ENCODE measurements around the gene PPP1R3A.

PPP1R3A gene

DNA sequence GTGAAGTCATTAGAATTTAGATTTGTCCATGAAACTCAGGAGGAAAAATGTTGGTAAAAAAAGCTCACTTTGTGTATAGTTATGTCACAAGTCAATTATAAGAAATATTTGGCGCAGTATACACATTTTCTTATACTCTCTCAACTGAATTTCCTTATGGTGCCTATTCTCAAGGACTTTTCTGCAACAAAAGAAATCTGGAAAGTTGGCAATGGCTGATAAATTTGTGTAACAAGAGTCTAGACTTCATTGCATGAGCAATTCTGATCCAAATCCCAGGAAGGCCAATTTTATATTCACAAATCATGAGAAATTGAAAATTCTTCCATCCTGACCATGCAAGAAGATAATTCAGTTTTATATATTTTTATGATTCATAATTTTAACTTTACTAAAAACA, 35.7 kb downstream of the PPP1R3A start:
- no peak for DNase-seq (ENCODE audit: low spot score)

DNA sequence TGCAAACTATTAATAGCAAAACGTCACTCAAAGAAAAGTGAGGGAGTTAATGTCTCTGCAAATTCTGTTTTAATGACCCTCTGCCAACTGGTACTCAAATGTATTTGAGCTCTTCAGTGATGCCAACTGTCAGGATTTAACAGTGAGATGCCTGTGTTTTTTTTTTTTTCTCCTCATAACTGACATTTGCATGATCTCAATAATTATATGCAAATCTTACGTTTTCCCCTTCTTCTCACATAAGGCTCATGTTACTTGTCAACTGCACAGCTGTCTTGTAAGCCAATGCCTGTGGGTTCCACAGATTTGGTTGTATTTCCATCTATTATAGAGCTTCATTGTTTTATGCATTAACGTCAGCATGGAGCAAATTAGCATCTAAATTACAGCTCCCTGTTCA, 38.2 kb downstream of the PPP1R3A start:
- no peak for DNase-seq (ENCODE audit: low spot score)

DNA sequence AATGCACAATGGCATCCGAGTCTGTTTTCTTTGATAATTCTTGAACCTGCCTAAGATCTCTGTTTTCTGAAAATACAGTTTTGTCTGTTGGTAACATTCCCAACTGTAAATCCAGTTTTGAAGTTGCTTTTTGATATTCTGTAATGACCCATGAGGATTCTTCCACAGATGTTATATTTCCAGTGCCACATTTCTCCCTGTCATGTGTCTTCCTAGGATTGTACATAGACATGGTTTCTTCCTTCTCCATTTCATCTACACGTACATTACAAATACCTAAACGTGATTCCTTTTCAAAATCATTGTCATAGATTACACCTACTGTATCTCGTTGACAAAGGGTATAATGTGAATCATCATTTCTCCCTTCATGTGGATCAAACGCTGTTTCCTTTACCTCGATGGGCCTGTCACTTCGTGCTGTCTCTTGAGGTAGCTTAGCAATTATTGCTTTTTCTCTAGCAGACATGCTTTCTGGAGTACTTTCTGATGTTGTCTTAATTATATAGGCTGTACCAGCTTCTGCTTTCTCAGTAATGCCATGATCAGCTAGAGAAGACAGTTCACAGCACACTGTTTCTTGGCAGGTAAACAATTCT, 40.3 kb downstream of the PPP1R3A start:
- DNase-seq (ENCODE audit: low spot score) = no peak

DNA sequence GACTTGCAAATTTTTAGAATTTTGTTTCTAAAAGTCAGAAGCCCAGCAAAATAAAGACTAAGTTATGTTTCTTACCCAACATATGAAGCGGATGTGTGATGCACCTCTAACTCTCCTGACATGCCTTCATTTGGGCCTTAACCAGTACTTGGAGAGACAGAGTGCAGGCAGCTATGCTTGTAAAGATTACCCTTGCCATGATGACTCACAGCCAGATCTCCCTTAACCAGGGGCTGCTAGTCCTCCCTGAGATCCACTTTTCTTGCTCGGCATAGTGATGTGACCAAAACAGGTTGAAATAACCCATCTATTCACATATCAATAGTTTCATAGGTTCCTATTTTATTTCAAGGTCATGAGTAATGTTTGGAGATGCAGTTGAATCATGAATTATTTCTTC, 43.6 kb downstream of the PPP1R3A start:
- DNase-seq (ENCODE audit: low spot score) = no peak

DNA sequence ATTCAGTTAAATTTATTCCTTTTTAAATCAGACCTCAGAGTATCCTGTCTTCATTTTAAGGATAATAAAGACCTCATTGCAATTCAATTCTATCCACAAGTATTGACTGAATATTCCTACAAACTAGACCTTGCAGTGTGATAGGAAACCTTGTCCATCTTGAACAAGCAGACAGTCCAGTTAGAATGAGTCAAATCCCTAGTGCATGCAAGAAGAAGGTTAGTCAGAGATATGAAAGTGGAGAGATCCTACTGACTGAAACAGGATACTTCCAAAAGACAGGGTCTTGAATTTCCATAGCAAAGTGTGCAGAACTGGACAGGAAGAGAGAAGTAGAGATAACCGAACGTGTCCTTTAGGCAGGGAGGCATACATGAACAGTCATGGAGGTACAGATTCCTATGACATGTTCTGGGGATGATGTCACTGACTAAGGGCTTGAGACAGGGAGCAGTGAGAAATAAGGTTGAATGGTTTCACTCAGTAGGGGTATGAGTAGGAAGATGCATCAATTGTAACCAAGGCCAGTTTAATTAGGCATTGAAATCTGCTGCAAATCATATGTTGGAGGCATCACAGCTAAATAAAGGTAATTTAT, 45.2 kb downstream of the PPP1R3A start:
- DNase-seq (ENCODE audit: low spot score) = no peak

DNA sequence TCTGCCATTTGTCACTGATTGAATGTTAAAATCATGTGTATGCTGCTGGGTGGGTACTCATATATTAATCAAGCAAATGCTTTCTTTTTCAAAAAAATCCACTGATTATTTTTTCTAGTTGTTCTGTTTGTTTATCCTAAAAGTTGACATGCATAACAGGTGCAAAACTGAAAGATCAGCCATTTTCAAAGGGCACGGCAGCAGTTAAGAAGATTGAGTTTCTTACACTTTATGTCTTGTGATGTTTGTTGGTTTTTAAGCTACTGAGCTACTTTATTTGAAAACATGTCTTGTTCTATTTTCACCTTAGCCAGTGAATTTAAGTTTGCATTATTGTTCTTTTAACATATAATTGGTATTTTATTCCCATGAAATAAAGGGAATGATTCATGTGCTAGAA, 45.8 kb downstream of the PPP1R3A start:
- no peak for DNase-seq (ENCODE audit: low spot score)

DNA sequence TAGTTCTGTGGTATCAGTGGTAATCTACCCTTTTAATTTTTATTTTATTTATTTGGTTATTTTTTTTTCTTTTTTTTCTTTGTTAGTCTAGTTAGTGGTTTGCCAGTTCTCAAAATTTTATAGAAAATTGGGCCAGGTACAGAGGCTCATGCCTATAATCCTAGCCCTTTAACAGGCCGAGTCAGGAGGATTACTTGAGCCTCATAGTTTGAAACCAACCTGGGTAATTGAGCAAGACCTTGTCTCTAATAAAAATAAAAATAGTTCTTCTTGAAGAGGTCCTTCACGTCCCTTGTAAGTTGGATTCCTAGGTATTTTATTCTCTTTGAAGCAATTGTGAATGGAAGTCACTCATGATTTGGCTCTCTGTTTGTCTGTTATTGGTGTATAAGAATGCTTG, 51.5 kb downstream of the PPP1R3A start:
- no peak for DNase-seq (ENCODE audit: low spot score)

DNA sequence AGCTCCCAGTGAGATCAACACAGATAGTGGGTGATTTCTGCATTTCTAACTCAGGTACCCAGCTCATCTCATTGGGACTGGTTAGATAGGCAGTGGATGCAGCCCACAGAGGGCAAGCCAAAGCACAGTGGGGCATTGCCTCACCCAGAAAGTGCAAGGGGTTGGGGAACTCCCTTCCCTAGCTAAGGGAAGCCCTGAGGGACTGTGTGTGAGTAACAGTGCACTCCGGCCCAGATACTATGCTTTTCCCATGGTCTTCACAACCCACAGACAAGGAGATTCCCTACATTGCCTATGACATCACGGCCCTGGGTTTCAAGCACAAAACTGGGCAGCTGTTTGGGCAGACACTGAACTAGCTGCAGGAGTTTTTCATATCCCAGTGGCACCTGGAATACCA, 62.8 kb downstream of the PPP1R3A start:
- DNase-seq (ENCODE audit: low spot score) = no peak

DNA sequence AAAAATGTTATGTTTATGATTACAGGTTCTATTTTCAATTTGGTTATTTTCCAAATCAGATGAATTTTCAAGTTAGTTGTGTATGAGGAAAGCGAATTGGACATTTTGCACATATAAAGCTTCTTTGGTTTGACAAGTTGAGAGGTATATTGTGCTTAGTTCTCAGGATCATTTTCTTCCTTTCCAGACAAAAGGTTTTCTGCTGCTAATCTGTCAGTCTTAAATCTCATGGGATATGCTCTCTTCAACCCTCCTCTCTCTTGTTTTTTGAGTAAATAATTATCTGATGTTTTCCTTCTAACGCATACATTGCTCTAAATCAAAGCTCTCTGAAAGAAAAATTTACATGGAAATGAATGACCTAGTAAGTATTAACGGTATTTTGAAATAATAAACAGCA, 77.9 kb downstream of the PPP1R3A start:
- no peak for DNase-seq (ENCODE audit: low spot score)

DNA sequence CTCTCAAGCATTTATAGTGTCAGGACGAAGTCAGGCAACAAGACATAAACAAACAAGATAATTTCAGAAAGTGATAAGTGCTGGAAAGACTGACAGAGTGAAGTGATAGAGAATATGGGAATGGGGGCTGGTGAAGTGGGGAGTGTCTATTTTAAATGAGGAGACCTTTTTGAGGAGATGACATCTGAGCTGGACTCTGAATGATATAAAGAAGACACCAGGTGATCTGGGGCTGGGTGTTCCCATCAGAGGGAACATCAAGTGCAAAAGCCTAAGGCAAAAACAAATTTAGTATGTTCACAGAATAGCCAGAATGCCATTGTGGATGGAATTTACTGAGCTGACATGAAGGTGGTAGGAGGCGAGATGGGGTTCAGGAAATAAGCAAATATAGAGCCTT, 83.4 kb downstream of the PPP1R3A start:
- DNase-seq (ENCODE audit: low spot score) = no peak

DNA sequence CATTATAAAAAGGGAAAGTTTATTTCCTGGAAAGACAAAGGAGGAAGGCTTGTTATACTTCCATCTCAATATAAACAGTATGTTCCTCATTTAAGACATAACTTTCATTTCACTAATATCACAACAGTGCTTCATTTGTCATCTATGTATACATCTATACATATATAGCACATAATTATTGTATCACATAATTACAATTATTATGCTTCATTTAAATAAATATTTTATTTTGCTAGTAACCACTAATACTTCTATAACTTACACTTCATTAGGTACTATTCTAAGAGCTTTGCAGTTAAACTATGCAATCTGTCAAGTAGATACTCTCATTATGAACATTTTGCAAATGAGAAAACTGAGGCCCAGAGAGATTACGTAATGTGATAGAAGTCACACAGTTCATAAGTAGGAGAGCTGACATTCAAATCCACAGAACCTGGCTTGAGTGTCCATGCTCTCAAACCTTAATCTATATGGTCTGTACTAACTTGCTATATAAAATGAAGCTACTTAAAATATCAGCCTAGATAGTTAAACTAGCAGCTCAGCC, 86.5 kb downstream of the PPP1R3A start:
- no peak for DNase-seq (ENCODE audit: low spot score)

DNA sequence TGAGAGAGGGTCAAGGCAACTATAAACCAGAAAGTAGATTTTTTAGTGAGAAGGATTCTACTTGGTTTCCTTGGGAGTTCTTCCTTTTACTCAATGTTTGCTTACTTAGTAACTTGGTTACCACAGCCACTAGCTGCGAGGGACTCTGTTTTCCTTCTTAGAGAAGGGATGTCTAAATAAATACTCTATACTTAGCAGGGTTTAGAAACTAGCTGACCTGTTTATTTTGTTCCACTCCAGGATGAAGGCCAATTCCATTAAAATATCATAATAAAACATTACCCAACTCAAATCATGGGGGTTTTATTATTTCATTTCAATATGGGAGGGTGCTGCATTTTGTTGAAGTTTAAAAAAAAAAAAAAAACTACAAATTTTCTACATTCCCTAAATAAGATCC, 87.3 kb downstream of the PPP1R3A start:
- DNase-seq (ENCODE audit: low spot score) = no peak

DNA sequence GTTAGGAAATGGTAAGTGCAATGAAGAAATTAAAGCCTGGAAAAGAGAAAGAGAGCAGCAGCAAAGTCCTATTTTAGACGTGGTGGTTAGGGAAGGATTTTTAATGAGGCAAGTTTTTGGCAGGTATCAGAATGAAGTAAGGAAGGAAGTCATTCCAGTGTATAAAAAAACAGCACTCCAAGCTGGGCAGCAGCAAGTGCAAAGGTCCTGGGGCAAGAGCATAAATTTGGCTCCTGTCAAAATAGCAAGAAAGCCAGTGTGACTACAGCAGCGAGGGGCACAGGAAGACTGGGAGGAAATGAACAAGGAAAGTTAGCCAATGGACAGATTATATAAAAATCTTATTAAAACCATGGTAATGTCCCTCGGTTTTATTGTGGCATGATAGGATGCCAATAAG, 90.2 kb downstream of the PPP1R3A start:
- no peak for DNase-seq (ENCODE audit: low spot score)
